AG09319 (cell line): ENCODE data around the gene MRM2.
"Not testable (repeated sequence)": the region's sequence is repeated elsewhere in the genome, so short reads cannot be mapped to it uniquely, and the experiment has no call there.

Source experiments
- DNase-seq: peaks from one replicate; pipeline ENCODE4 v3.0.0-alpha.2; 2010; ENCODE audit warnings: low read depth; ENCODE audit errors: extremely low read depth
- TF ChIP-seq, protein P1 (sequence below): IDR thresholded peaks from 2 replicates; pipeline ENCODE4 v1.5.1; 2011; ENCODE audit warnings: low read depth, mild to moderate bottlenecking, inconsistent platforms, low read length, moderate library complexity

MRM2 gene

DNA sequence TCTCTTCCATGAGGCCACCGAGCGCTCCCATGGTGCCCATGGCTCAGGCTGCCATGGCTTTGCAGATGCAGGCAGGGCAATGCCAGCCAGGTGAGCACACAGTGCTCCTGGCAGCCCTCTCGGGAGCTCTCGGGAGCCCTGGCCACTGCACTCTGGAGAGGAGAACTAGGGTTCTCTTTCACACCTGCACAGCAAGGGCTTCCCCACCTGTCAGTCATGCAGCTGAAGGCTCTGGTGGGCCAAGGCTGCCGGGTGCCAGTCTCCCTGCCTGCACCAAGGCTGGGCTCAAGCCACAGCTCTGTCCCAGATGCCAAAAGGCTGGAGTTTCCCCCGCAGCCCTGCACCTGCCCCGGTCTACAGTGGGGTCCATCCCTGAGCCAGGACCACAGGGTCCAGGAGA lies 32.7 kb upstream of the MRM2 start:
- TF ChIP-seq, protein P1, sequence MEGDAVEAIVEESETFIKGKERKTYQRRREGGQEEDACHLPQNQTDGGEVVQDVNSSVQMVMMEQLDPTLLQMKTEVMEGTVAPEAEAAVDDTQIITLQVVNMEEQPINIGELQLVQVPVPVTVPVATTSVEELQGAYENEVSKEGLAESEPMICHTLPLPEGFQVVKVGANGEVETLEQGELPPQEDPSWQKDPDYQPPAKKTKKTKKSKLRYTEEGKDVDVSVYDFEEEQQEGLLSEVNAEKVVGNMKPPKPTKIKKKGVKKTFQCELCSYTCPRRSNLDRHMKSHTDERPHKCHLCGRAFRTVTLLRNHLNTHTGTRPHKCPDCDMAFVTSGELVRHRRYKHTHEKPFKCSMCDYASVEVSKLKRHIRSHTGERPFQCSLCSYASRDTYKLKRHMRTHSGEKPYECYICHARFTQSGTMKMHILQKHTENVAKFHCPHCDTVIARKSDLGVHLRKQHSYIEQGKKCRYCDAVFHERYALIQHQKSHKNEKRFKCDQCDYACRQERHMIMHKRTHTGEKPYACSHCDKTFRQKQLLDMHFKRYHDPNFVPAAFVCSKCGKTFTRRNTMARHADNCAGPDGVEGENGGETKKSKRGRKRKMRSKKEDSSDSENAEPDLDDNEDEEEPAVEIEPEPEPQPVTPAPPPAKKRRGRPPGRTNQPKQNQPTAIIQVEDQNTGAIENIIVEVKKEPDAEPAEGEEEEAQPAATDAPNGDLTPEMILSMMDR, result no peak
- DNase-seq, result no peak

DNA sequence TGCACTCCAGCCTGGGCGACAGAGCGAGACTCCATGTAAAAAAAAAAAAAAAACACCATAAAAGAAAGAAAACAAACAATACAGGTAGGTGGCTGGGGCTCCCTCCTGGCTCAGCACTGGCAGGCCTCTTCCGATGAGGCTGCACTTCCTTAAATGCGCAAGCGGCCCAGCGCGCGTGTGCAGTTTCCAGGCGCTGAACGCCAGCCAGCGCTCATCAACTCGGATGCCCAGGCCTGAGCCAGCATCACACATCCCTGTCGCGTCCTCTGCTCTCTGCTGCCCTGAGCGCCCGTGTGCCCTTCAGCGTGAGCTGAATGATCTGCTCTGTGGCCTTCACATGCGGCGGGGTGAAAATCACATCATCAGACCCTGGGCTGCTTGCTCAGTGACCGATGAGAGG lies 31.9 kb upstream of the MRM2 start:
- TF ChIP-seq, protein P1, result no peak
- DNase-seq, result no peak

DNA sequence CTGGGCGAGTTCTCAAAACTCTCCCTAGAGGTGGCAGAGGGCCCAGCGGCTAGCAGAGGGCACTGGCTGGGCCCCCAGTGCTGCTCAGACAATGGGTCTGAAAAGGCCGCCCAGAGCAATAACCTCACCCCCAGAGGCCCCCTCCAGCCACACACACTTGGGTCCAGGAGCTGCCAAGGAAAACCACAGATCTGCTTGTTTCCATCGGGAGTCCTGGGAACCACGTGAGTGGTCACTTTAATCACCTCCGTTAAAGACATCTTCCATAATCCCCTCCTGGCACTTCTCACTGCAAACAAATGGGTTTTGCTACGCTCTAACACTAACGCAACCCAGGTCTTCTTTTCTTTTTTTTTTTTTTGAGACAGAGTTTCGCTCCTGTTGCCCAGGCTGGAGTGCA lies 30.0 kb upstream of the MRM2 start:
- TF ChIP-seq, protein P1, result no peak
- DNase-seq, result no peak

DNA sequence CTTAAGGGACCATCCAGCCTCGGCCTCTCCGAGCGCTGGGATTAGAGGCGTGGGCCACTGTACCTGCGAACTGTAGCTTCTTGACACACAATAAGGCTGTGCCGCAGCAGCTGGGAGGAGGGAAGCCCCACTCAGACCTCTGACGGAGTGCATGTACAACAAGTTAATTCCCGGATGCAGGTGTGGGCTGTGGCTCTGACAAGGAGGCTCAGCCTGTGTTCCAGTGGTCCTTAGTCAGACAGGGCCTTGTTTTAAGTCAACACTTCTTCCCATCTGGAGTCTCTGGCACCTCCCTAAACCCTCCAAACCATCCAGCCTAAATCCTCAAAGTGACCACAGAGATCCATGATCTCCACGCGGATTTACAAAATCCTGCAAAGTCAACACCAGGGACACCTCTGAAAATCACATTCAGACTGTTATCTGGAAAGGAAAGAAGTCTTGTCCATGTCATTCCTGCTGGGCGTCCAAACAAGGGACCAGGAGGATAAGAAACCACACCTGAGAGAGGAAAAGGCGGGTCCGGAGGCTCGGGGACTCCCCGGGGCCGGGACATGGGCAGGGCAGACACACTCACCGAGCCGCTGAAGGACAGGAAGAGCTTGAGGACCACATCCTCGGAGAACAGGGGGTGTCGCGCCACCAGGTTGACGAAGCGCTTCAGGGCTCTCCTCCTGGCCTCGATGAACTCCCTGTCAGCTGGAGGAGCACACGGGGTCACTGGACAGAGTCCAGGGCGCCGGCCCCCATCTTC lies 29.4 kb upstream of the MRM2 start:
- TF ChIP-seq, protein P1, result no peak
- no peak for DNase-seq

DNA sequence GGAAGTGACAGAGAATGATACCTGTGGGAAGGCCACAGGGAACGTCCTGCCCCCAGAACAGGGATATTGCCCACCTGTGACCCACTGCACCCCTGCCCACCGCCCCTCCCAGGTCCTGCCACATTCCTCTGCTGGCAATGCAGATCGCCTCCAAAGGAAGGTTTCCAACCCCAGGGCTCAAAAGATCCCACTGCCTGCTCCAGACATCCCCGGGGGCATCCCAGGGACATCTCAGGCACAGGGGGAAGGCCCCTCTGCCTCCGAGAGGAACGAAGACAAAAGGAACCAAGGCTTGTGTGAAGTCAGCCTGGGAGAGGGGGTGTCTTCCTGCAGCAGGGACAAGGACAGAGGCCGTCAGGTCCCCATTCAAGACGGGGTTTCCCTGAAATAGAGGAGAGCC lies 28.5 kb upstream of the MRM2 start:
- no peak for DNase-seq
- TF ChIP-seq, protein P1, result no peak

DNA sequence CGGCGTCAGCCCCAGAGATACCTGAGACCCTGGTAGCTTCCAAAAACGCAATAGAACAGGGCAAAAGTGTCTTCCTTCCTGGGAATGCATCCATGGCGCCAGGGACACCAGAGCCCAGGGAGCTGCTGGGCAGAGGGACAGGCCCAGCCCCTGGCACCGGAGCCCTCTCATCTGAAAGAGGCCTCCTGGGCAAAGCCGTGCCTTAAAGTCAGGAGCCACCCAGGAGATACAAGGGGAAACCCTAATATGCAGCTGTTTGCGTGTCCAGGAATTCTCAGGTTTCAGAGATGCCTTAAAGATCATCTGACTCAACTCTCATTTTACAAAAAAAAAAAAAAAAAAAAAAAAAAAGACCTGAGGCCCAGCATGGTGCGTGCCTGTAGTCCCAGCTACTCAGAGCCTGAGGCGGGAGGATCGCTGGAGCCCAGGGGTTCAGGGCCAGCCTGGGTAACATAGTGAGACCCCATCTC lies 28.0 kb upstream of the MRM2 start:
- TF ChIP-seq, protein P1, result no peak
- DNase-seq, result no peak

DNA sequence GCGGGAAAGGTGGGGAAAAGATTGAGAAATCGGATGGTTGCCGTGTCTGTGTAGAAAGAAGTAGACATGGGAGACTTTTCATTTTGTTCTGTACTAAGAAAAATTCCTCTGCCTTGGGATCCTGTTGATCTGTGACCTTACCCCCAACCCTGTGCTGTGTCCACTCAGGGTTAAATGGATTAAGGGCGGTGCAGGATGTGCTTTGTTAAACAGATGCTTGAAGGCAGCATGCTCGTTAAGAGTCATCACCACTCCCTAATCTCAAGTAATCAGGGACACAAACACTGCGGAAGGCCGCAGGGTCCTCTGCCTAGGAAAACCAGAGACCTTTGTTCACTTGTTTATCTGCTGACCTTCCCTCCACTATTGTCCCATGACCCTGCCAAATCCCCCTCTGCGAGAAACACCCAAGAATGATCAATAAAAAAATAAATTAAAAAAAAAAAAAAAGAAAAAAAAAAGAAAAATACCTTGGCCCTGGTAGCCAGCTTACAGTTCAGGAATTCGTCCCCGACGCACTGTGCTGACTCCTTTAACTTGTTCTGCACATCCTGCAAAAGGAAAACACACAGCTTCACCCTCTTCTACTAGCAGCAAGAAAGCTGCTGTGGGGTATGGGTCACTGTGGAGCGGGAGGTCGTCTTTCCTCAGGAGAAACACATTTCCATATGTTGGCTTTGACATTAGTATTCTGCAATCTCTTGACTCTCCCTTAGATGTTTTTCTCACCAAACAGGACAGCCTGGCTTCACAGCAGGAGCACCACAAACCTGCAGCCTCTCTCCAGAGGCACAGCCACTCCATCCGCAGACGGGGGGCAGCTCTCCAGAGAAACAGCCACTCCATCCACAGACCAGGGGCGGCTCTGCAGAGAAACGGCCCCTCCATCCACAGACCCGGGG lies 27.3 kb upstream of the MRM2 start:
- DNase-seq, result not testable (repeated sequence)
